ENCODE data around the gene NUDT16L1. TPM values are rescaled to one million over a fixed set of nuclear protein-coding genes. Genes with fewer than 3 reads are reported as not detected.

NUDT16L1 gene
- total and polyA plus RNA-seq, 7 donors: 6.3 to 20.2 (median 7.7) TPM

DNA sequence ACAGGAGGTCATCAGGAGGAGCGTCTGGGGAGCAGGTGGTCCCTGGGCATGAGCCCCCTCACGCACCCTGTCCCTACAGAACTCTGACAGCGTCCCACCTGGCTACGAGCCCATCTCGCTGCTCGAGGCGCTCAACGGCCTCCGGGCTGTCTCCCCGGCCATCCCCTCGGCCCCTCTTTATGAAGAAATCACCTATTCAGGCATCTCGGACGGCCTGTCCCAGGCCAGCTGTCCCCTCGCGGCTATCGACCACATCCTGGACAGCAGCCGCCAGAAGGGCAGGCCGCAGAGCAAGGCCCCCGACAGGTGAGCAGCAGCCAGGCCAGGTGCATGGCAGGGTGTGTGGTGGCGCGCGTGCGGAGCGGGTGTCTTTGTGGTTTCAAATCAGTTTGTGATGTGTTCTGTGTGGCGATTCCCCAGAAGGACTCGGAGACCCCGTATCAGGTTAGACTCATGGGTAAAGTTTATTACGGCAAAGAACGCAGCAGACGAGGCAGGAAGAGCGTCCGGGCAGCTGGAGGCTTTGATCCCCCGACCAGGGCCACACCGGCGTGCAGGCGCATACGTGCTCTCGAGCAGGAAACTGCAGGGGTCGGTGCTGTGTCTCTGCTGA, 11.8 kb upstream of the NUDT16L1 start:
- no peaks in the 10 kb centered on the region for H3K27me3 ChIP-seq (ENCODE audit: insufficient read depth in 3 of 3, low read length in 2 of 3)

DNA sequence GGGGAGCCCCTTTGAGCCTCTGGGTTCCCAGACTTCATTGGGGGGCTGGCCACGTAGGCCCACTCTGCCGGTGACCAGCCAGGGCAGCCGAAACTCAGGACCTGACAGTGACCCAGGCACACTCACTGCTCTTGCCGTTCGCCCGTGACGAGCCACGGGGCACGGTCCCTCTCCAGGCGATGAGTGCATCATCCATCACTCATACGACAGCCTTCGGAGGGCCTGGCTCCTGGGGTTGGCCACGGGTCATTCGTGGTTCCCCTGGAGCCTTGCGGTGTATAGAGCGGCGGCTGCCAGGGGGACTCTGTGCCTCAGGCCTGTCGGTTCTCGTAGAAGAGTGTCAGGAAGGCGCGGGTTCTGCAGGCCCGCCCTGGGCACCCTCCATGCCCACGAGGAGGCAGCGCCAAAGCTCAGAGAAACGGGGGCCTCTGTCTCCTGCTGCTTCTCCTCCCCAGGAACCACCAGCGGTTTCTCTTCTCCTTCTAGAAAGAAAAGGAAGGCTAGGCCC, 11.2 kb upstream of the NUDT16L1 start:
- ATAC-seq: no peak
- WGBS, 3 donors: 81 to 85% (median 83%) methylated on average over 26 of the region's 26 CpGs
- DNase-seq: no peak
- Histone ChIP-seq H3K4me3 (no peak overlapping the region), H3K4me1 (peaks cover 19% of the 10 kb centered on the region), H3K27me3 (ENCODE audit: insufficient read depth in 3 of 3, low read length in 2 of 3) (no peaks in the 10 kb centered on the region), H3K36me3 (ENCODE audit: insufficient read depth in 1 of 2, low read depth in 1 of 2) (peaks cover 2 to 80% of the 10 kb centered on the region in 2 donors), H3K27ac (no peak overlapping the region), H3K9me3 (no peaks in the 10 kb centered on the region)
- intact Hi-C loops (cut with DNase I): no loop called here
- TF ChIP-seq, protein P1, sequence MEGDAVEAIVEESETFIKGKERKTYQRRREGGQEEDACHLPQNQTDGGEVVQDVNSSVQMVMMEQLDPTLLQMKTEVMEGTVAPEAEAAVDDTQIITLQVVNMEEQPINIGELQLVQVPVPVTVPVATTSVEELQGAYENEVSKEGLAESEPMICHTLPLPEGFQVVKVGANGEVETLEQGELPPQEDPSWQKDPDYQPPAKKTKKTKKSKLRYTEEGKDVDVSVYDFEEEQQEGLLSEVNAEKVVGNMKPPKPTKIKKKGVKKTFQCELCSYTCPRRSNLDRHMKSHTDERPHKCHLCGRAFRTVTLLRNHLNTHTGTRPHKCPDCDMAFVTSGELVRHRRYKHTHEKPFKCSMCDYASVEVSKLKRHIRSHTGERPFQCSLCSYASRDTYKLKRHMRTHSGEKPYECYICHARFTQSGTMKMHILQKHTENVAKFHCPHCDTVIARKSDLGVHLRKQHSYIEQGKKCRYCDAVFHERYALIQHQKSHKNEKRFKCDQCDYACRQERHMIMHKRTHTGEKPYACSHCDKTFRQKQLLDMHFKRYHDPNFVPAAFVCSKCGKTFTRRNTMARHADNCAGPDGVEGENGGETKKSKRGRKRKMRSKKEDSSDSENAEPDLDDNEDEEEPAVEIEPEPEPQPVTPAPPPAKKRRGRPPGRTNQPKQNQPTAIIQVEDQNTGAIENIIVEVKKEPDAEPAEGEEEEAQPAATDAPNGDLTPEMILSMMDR (IDR thresholded peaks at IDR 0.05): no peak

More for the DNA sequence above, 11.8 kb upstream of the NUDT16L1 start:
- no peaks in the 10 kb centered on the region for H3K9me3 ChIP-seq
- TF ChIP-seq, protein P1 (IDR thresholded peaks at IDR 0.05): no peak
- peaks cover 19% of the 10 kb centered on the region for H3K4me1 ChIP-seq
- 85 to 91% (median 91%) methylated on average over 35 to 39 of the region's 39 CpGs for whole genome bisulfite sequencing, 3 donors
- intact Hi-C loops (cut with DNase I): no loop called here
- H3K36me3 ChIP-seq (ENCODE audit: insufficient read depth in 1 of 2, low read depth in 1 of 2): peaks cover 2 to 79% of the 10 kb centered on the region in 2 donors
- ATAC-seq (no peak), DNase-seq (no peak)
- H3K27ac ChIP-seq: peak overlapping the region; percentile 58
- H3K4me3 ChIP-seq: no peak overlapping the region

DNA sequence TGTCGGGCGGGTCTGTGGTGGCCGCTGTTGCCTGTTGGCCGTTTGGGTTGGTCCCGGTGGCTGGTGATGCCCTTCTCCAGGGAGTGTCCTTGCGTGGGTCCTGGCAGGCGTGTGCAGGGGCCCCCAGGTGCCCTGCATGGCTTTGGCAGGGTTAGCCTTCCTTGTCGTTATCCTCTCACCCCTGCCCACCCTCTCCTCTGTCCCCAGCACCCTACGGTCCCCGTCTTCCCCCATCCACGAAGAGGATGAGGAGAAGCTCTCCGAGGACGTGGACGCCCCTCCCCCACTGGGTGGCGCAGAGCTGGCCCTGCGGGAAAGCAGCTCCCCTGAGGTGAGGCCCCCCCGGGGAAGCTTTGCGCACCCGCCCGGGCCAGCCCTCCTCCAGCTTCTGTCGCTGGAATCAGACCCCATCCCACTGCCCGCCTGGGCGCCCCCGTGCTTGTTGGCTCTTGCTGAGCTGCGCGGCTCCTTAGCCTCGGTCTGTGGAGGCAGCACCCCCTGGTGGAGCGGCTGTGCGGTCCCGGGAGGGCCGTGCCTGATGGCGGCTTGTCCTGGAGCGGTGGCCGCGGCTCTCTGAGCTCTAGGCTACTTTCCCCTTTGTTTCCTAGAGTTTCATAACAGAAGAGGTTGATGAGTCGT, 10.6 kb upstream of the NUDT16L1 start:
- WGBS, 3 donors: 74 to 77% (median 76%) methylated on average over 36 of the region's 36 CpGs

DNA sequence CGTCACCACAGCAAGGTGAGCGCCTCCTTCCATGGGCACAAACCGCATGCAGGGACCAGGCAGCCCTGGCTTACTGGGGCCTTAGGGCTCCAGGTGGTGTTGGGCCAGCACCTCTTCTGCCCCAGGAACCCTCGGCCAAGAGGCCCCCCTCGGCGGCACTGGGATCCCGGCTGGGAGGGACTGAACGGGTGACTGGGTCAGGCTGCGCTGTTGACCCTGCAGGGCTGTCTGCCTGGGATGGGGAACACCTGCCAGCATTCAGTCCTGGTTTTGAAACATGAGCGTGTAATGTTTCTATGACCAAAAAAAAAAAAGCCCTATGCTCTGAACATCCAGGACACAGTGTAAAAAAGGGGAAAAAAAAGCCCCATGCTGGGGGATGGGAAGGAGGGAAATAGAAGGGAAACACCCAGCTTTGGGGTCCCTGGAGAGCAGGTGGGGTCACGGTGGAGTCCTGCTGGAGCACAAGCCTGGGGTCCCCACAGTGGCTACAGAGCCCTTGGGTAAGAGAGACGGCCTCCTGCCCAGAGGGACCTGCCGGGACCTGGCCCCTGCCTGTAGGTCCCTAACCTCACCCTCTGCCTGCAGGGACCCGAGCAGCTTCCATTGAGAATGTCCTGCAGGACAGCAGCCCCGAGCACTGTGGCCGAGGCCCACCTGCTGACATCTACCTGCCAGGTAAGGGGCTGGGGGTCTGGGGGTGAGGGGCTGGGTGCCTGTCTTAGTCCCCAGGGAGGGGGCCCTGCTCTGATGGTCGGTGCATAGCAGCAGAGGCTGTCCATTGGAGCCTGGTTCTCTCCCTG, 9.9 kb upstream of the NUDT16L1 start:
- Histone ChIP-seq H3K36me3 (ENCODE audit: insufficient read depth in 1 of 2, low read depth in 1 of 2) (peaks cover 2 to 72% of the 10 kb centered on the region in 2 donors), H3K27me3 (ENCODE audit: insufficient read depth in 3 of 3, low read length in 2 of 3) (no peaks in the 10 kb centered on the region), H3K9me3 (no peaks in the 10 kb centered on the region), H3K27ac (peak overlapping the region; percentile 70), H3K4me3 (no peak overlapping the region), H3K4me1 (peaks cover 29% of the 10 kb centered on the region)
- intact Hi-C loops (cut with DNase I): no loop called here
- peak in 2 of 4 donors; percentile 3 to 16 for ATAC-seq
- TF ChIP-seq, protein P1 (IDR thresholded peaks at IDR 0.05): no peak
- DNase-seq: no peak
- 69 to 80% (median 77%) methylated on average over 17 of the region's 17 CpGs for WGBS, 3 donors

More for the DNA sequence above, 10.6 kb upstream of the NUDT16L1 start:
- no peak overlapping the region for H3K4me3 ChIP-seq
- intact Hi-C loops (cut with DNase I): no loop called here
- H3K9me3 ChIP-seq: no peaks in the 10 kb centered on the region
- peak in 1 of 2 donors; percentile 78 for DNase-seq
- H3K4me1 ChIP-seq: peaks cover 22% of the 10 kb centered on the region
- TF ChIP-seq, protein P1 (IDR thresholded peaks at IDR 0.05): peak; percentile 30
- peak overlapping the region; percentile 36 for H3K27ac ChIP-seq
- H3K27me3 ChIP-seq (ENCODE audit: insufficient read depth in 3 of 3, low read length in 2 of 3): no peaks in the 10 kb centered on the region
- peaks cover 2 to 77% of the 10 kb centered on the region in 2 donors for H3K36me3 ChIP-seq (ENCODE audit: insufficient read depth in 1 of 2, low read depth in 1 of 2)
- peak in 3 of 4 donors; percentile 17 to 46 (median 42) for ATAC-seq
